ENCODE measurements around the gene SEPTIN14.
"Not testable (repeated sequence)": the region's sequence is repeated elsewhere in the genome, so short reads cannot be mapped to it uniquely, and the experiment has no call there.

SEPTIN14 gene

DNA sequence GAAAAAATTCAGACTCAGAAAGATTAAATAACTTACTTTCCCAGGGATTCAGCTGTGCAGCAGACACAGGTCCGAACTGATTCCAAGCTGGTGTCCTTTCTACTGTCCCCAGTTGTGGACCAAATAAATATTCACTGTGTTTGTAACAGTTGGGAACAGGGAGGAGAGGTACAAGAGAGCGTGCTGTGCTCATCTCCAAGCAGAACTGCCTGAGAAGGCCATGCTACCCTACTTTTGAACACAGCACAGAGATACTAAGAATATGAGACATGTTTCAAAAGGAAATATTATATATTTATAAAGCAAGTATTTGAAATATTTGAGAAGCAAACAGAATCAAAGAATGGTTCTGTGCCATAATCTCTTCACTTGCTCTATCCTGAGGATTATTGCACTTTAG, at the start of gene SEPTIN14:
Gene SEPTIN14 (minus strand): TSS at position 101 of the 400 bp plus-strand sequence. CDS start 756 bp downstream, outside the sequence.
- not testable (repeated sequence) for DNase-seq (ENCODE audit: low spot score)

DNA sequence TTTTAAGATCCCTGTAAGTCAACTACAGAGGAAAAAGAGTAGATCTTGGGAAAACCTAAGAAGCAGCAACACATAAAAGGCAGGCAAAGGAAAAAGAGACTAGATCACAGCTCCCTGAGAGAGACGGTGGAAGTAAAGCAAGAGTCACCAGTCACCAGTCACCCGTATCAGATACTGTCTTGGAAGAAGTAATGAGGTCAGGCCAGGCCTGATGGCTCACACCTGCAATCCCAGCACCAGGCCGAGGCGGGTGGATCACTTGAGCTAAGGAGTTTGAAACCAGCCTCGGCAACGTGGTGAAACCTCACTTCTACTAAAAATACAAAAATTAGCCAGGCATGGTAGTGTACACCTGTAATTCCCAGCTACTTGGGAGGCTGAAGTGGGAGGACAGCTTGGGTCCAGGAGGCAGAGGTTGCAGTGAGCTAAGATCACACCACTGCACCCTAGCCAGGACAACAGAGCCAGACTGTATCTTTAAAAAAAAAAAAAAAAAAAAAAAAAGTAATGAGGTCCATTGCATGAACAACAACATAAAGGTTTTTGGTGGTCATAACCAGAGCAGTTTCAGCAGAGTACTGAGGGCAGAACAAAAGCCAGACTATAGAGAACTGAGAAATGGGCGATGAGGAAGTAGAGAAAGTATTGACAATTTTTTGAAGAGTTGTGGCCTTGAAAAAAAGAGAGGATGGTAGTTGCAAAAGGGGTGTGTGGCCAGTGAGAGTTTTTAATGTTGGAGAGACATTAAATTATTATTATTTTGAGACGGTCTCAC, 41.6 kb upstream of the SEPTIN14 start:
- no peak for DNase-seq (ENCODE audit: low spot score)

GRCh38 chr7:55901059-55901458, 38.5 kb upstream of the SEPTIN14 start:
- DNase-seq (ENCODE audit: low spot score), result not testable (repeated sequence)

- DNase-seq (ENCODE audit: low spot score), result no peak
Measured at GRCh38 chr7:55898287-55898686, 35.7 kb upstream of the SEPTIN14 start.

GRCh38 chr7:55895021-55895420, 32.5 kb upstream of the SEPTIN14 start:
- DNase-seq (ENCODE audit: low spot score), result no peak

- DNase-seq (ENCODE audit: low spot score), result no peak
Measured at GRCh38 chr7:55893940-55894339, 31.4 kb upstream of the SEPTIN14 start.

DNA sequence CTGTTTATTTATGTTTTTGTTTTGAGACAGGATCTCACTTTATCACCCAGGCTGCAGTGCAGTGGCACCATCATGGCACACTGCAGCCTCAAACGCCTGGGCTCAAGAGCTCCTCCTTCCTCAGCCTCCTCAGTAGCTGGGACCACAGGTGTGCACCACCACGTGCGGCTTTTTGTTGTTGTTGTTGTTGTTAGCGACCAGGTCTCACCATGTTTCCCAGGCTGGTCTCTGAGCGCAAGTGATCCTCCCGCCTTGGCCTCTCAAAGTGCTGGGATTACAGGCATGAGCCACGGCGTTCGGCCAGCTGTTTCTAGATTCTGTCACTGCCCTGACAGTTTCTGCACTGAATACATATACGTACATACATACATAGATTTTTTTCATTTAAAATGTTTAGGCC, 25.8 kb upstream of the SEPTIN14 start:
- not testable (repeated sequence) for DNase-seq (ENCODE audit: low spot score)

DNA sequence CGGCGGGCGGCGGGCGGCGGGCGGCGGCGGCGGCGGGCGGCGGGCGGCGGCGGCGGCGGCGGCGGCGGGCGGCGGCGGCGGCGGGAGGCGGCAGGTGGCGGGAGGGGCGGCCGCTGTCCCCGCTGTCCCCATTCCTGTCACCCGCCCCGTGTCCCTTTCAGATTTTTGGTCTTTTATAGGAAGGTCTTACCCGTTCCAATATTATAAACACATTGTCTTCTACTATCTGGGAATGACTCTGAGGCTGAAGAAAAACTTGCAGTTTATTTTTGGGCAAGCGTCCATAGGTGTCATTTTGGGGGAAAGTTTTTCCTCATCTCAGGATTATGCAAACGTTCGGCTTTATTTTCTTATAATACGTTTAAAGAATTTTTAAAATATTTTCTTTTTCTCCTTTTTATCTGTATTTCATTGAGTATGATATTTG, 25.3 kb upstream of the SEPTIN14 start:
- DNase-seq (ENCODE audit: low spot score), result no peak

GRCh38 chr7:55884321-55884720, 21.8 kb upstream of the SEPTIN14 start:
- no peak for DNase-seq (ENCODE audit: low spot score)

GRCh38 chr7:55878691-55879090, 16.1 kb upstream of the SEPTIN14 start:
- no peak for DNase-seq (ENCODE audit: low spot score)

- no peak for DNase-seq (ENCODE audit: low spot score)
Measured at GRCh38 chr7:55877308-55877707, 14.8 kb upstream of the SEPTIN14 start.

GRCh38 chr7:55873765-55874164, 11.2 kb upstream of the SEPTIN14 start:
- DNase-seq (ENCODE audit: low spot score), result no peak

DNA sequence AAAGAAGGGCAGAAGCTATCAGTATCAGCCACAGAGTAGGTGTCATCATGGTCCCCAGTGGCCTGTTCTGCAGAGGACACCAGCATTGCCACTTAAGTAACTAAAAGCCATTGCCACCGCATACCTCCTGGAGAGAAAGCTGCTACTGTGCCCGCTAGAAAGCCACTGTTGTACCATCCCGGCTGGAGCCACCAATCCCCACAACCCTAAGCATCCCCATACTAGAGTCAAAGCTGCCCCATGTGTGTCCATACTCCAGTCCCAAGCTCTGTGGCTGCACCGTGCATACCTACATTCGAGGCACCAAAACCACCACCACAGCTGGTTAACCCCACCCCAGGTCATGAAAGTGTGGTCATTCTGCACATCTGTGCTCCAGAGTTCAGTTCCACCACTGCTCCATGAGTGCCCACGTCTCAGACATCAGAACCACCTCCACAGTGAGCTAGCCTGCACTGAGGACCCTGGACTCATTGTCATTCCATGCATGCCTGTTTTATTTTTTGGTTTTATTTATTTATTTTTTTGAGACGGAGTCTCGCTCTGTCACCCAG, 9.5 kb upstream of the SEPTIN14 start:
- DNase-seq (ENCODE audit: low spot score), result no peak

GRCh38 chr7:55868989-55869388, 6.4 kb upstream of the SEPTIN14 start:
- not testable (repeated sequence) for DNase-seq (ENCODE audit: low spot score)

GRCh38 chr7:55845164-55845563, 17.4 kb downstream of the SEPTIN14 start:
- DNase-seq (ENCODE audit: low spot score), result not testable (repeated sequence)

DNA sequence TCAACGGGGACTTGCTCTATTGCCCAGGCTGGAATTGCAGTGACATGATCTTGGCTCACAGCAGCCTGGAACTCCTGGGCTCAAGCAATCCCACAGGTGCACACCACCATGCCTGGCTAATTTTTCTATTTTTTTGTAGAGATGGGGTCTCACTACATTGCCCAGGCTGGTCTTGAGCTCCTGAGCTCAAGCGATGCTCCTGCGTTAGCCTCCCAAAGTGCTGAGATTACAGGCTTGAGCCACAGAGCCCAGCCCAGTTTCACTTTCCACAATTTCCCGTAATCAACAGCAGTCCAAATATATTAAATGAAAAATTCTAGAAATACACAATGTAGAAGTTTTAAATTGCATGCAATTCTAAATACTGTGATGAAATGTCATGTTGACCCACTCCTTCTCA, 24.0 kb downstream of the SEPTIN14 start:
- no peak for DNase-seq (ENCODE audit: low spot score)

GRCh38 chr7:55827577-55827976, 35.0 kb downstream of the SEPTIN14 start:
- DNase-seq (ENCODE audit: low spot score), result no peak

DNA sequence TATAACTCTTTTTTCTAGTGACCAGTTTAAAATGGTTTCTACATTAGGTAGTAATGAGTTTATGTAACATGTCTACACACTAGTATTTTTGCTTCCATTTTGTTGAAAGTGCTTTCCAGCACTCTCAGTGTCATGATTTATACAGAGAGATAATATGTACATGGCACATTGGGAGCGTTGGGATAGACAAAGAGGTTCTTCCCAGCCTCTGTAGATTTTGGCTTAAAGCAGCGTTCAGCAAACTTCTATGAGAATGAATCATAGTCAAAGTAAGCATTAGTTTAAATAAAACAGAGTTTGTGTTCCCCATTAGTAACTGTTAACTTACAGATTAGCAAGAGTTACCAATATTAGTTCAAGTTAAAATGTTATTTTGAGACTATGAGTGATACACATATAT, 43.9 kb downstream of the SEPTIN14 start:
- no peak for DNase-seq (ENCODE audit: low spot score)

DNA sequence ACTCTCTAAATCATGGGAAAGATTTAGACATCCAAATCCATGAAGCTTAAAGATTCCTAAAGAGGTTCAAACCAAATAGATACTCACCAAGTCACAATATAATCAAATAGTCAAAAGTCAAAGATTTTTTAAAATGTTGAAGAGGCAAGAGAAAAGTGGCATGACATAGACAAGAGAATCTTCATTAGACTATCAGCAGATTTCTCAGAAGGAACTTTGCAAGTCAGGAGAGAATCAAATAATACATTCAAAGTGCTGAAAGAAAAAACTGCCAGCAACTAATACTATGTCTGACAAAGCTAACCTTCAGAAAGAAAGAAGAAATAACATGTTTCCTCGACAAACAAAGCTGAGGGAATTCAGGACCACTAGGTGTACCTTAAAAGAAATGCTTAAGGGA, 65.3 kb downstream of the SEPTIN14 start:
- not testable (repeated sequence) for DNase-seq (ENCODE audit: low spot score)

- DNase-seq (ENCODE audit: low spot score), result no peak
Measured at GRCh38 chr7:55794527-55794926, 68.0 kb downstream of the SEPTIN14 start.

- no peak for DNase-seq (ENCODE audit: low spot score)
Measured at GRCh38 chr7:55792048-55792447, 70.5 kb downstream of the SEPTIN14 start.

DNA sequence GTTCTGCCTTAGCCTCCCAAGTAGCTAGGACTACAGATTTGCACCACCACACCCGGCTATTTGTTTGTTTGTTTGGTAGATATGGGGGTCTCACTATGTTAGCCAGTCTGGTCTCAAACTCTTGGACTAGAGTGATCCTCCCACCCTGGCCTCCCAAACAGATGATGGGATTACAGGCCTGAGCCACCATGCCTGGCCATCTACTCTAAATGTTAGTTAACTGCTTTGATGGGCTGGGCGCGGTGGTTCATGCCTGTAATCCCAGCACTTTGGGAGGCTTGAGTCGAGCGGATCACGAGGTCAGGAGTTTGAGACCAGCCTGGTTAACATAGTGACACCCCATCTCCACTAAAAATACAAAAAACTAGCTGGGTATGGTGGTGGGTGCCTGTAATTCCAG, 74.8 kb downstream of the SEPTIN14 start:
- DNase-seq (ENCODE audit: low spot score), result no peak

DNA sequence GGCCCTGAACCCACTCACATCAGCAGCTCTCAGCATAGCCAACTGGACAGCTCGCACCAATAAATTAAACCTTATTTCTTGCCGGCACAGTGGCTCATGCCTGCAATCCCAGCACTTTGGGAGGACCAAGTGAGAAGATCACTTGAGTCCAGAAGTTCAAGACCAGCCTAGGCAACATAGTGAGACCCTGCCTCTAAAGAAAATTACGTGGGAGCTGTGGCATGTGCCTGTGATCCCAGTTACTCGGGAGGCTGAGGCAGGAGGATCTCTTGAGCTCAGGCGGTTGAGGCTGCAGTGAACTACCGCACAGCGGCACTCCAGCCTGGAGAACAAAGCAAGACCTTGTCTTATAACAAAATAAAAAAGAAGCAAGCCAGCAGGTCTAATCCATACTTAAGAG, 75.7 kb downstream of the SEPTIN14 start:
- no peak for DNase-seq (ENCODE audit: low spot score)

- DNase-seq (ENCODE audit: low spot score), result not testable (repeated sequence)
Measured at GRCh38 chr7:55785444-55785843, 77.1 kb downstream of the SEPTIN14 start.

Measured in left forelimb (tissue), 1 donor.